ENCODE measurements around the gene CLNK. TPM values are rescaled to one million over a fixed set of nuclear protein-coding genes. Genes with fewer than 3 reads are reported as not detected.

CLNK gene
- total RNA-seq, 1 donor from 2014 or later: not detected

DNA sequence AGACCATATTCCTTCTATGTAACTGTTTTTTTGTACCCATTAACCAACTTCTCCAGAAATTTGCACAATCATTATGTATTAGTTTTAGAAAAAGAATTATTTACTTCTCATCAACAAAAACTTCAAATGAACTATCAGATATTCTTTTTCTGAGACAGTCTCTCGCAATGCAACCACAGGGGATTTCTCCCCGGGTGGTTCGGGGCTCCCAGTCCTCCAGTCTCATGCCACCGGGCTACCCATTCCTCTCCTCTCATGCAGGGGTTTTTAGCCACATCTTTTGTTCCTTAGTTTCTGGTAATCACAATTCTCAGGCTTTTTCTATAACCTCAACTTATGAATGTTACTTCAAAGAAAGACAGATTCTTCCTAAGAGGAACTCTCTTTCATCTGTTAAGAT lies 46.6 kb upstream of the CLNK start:
- Mint-ChIP-seq H3K9me3 (ENCODE audit: low read depth) (no peaks in the 10 kb centered on the region), H3K27ac (ENCODE audit: unreplicated experiment) (no peak overlapping the region), H3K36me3 (ENCODE audit: low read depth) (no peaks in the 10 kb centered on the region), H3K27me3 (ENCODE audit: low read depth) (peaks cover 6% of the 10 kb centered on the region), H3K4me1 (ENCODE audit: low read depth) (peaks cover 10% of the 10 kb centered on the region), H3K4me3 (ENCODE audit: unreplicated experiment) (no peak overlapping the region)
- TF ChIP-seq, protein P1, sequence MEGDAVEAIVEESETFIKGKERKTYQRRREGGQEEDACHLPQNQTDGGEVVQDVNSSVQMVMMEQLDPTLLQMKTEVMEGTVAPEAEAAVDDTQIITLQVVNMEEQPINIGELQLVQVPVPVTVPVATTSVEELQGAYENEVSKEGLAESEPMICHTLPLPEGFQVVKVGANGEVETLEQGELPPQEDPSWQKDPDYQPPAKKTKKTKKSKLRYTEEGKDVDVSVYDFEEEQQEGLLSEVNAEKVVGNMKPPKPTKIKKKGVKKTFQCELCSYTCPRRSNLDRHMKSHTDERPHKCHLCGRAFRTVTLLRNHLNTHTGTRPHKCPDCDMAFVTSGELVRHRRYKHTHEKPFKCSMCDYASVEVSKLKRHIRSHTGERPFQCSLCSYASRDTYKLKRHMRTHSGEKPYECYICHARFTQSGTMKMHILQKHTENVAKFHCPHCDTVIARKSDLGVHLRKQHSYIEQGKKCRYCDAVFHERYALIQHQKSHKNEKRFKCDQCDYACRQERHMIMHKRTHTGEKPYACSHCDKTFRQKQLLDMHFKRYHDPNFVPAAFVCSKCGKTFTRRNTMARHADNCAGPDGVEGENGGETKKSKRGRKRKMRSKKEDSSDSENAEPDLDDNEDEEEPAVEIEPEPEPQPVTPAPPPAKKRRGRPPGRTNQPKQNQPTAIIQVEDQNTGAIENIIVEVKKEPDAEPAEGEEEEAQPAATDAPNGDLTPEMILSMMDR (IDR thresholded peaks at IDR 0.05): no peak
- DNase-seq (ENCODE audit: low spot score): no peak

- Mint-ChIP-seq H3K36me3 (ENCODE audit: low read depth) (no peaks in the 10 kb centered on the region), H3K9me3 (ENCODE audit: low read depth) (no peaks in the 10 kb centered on the region), H3K27me3 (ENCODE audit: low read depth) (peaks cover 6% of the 10 kb centered on the region), H3K4me3 (ENCODE audit: unreplicated experiment) (no peak overlapping the region), H3K27ac (ENCODE audit: unreplicated experiment) (no peak overlapping the region), H3K4me1 (ENCODE audit: low read depth) (peaks cover 10% of the 10 kb centered on the region)
- no peak for DNase-seq (ENCODE audit: low spot score)
- TF ChIP-seq, protein P1 (IDR thresholded peaks at IDR 0.05): no peak
Observed at GRCh38 chr4:10730590-10730989, 46.0 kb upstream of the CLNK start.

GRCh38 chr4:10730019-10730418 lies 45.5 kb upstream of the CLNK start:
- Mint-ChIP-seq H3K4me1 (ENCODE audit: low read depth) (peaks cover 10% of the 10 kb centered on the region), H3K4me3 (ENCODE audit: unreplicated experiment) (no peak overlapping the region), H3K27me3 (ENCODE audit: low read depth) (peaks cover 6% of the 10 kb centered on the region), H3K36me3 (ENCODE audit: low read depth) (no peaks in the 10 kb centered on the region), H3K27ac (ENCODE audit: unreplicated experiment) (no peak overlapping the region), H3K9me3 (ENCODE audit: low read depth) (no peaks in the 10 kb centered on the region)
- DNase-seq (ENCODE audit: low spot score): no peak
- TF ChIP-seq, protein P1 (IDR thresholded peaks at IDR 0.05): no peak

DNA sequence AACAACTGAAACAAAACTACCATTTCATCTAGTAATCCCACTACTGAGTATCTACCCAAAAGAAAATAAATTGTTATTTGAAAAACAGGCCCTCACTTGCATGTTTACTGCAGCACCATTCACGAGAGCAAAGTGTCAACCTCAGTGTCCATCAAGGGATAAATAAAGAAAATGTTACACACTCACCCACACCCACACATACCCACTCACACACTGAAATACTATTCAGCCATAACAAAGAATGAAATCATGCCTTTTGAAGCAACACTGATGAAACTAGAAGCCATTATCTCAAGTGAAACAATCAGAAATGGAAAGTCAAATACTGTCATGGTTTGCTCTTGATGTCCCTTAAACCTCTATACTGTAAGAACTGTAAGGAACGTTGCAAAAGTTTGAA lies 44.8 kb upstream of the CLNK start:
- Mint-ChIP-seq H3K27me3 (ENCODE audit: low read depth) (peaks cover 6% of the 10 kb centered on the region), H3K27ac (ENCODE audit: unreplicated experiment) (no peak overlapping the region), H3K4me1 (ENCODE audit: low read depth) (peaks cover 10% of the 10 kb centered on the region), H3K36me3 (ENCODE audit: low read depth) (no peaks in the 10 kb centered on the region), H3K4me3 (ENCODE audit: unreplicated experiment) (no peak overlapping the region), H3K9me3 (ENCODE audit: low read depth) (no peaks in the 10 kb centered on the region)
- TF ChIP-seq, protein P1 (IDR thresholded peaks at IDR 0.05): no peak
- no peak for DNase-seq (ENCODE audit: low spot score)

- DNase-seq (ENCODE audit: low spot score): no peak
- H3K36me3 Mint-ChIP-seq (ENCODE audit: low read depth): no peaks in the 10 kb centered on the region
- H3K27ac Mint-ChIP-seq (ENCODE audit: unreplicated experiment): no peak overlapping the region
- TF ChIP-seq, protein P1 (IDR thresholded peaks at IDR 0.05): no peak
- peaks cover 10% of the 10 kb centered on the region for H3K4me1 Mint-ChIP-seq (ENCODE audit: low read depth)
- H3K27me3 Mint-ChIP-seq (ENCODE audit: low read depth): peaks cover 6% of the 10 kb centered on the region
- no peak overlapping the region for H3K4me3 Mint-ChIP-seq (ENCODE audit: unreplicated experiment)
- no peaks in the 10 kb centered on the region for H3K9me3 Mint-ChIP-seq (ENCODE audit: low read depth)
Observed at GRCh38 chr4:10728016-10728415, 43.4 kb upstream of the CLNK start.
